Right kidney (tissue), 1 donor: ENCODE measurements around the gene ZNF165.
A peak's percentile ranks its signal among the peaks of the same experiment; 100 is the strongest.
"Not testable (repeated sequence)": the region's sequence is repeated elsewhere in the genome, so short reads cannot be mapped to it uniquely, and the experiment has no call there.

Experiments used
- DNase-seq: peaks from one replicate; pipeline ENCODE4 v3.0.0-alpha.2; 2016

The ZNF165 gene

GRCh38 chr6:28122283-28122682 lies 41.9 kb downstream of the ZNF165 start:
- not testable (repeated sequence) for DNase-seq

- DNase-seq, result peak; percentile 69
Measured at GRCh38 chr6:28124350-28124970, 44.1 kb downstream of the ZNF165 start, which contains the start of gene ZSCAN16. TSS of gene ZSCAN16 (plus strand) at chr6:28124609. CDS start at chr6:28125444, 835 bp downstream.

GRCh38 chr6:28124971-28125353 lies 44.6 kb downstream of the ZNF165 start:
- no peak for DNase-seq

GRCh38 chr6:28125401-28125800 lies 45.0 kb downstream of the ZNF165 start:
- DNase-seq, result no peak

GRCh38 chr6:28134015-28134414 lies 53.6 kb downstream of the ZNF165 start:
- no peak for DNase-seq

GRCh38 chr6:28134716-28135115 lies 54.3 kb downstream of the ZNF165 start:
- no peak for DNase-seq

- no peak for DNase-seq
Measured at GRCh38 chr6:28135393-28135792, 55.0 kb downstream of the ZNF165 start.

- DNase-seq, result peak; percentile 96
Measured at GRCh38 chr6:28136585-28137504, 56.5 kb downstream of the ZNF165 start.

GRCh38 chr6:28137505-28137981 lies 57.2 kb downstream of the ZNF165 start:
- DNase-seq, result no peak
